Hepatocyte (in vitro differentiated cells): ENCODE results near the gene TECR. TPM values are rescaled to one million over a fixed set of nuclear protein-coding genes. Genes with fewer than 3 reads are reported as not detected.

Experiments
- DNase-seq: peaks from one replicate; pipeline ENCODE4 v3.0.0-alpha.2; 2016; ENCODE audit warnings: low spot score
- H2AFZ ChIP-seq: fragments of 200-600 bp; sonication (generic); 2 replicates; pipeline ENCODE4 v1.6.0; 2016; ENCODE audit warnings: antibody characterized with exemption, mild to moderate bottlenecking
- H3K27ac ChIP-seq: fragments of 200-600 bp; sonication (generic); 2 replicates; pipeline ENCODE4 v1.5.1; 2016; ENCODE audit warnings: mild to moderate bottlenecking
- H3K27me3 ChIP-seq: fragments of 200-600 bp; sonication (generic); 2 replicates; pipeline ENCODE4 v1.6.1; 2016
- H3K36me3 ChIP-seq: fragments of 200-600 bp; sonication (generic); replicated peaks from 2 replicates; pipeline ENCODE4 v1.5.1; 2016; ENCODE audit warnings: low read depth; ENCODE audit not compliant: insufficient read depth
- H3K4me1 ChIP-seq: fragments of 200-600 bp; sonication (generic); 2 replicates; pipeline ENCODE4 v1.5.1; 2016; ENCODE audit warnings: mild to moderate bottlenecking, moderate library complexity; ENCODE audit not compliant: insufficient read depth
- H3K4me2 ChIP-seq: fragments of 200-600 bp; sonication (generic); 2 replicates; pipeline ENCODE4 v1.6.0; 2016
- H3K4me3 ChIP-seq: fragments of 200-600 bp; sonication (generic); 2 replicates; pipeline ENCODE4 v1.5.1; 2016; ENCODE audit warnings: mild to moderate bottlenecking
- H3K79me2 ChIP-seq: fragments of 200-600 bp; sonication (generic); 2 replicates; pipeline ENCODE4 v1.6.0; 2017; ENCODE audit warnings: mild to moderate bottlenecking
- H3K9me2 ChIP-seq: fragments of 200-600 bp; sonication (generic); replicated peaks from 2 replicates; pipeline ENCODE4 v1.6.0; 2017; ENCODE audit warnings: mild to moderate bottlenecking; ENCODE audit not compliant: insufficient read depth
- H3K9me3 ChIP-seq: fragments of 200-600 bp; sonication (generic); 2 replicates; pipeline ENCODE4 v1.5.1; 2016; ENCODE audit warnings: low read depth, mild to moderate bottlenecking
- H4K20me1 ChIP-seq: fragments of 200-600 bp; sonication (generic); 2 replicates; pipeline ENCODE4 v1.6.0; 2016; ENCODE audit warnings: mild to moderate bottlenecking; ENCODE audit not compliant: insufficient read depth, poor library complexity, severe bottlenecking
- EZH2 ChIP-seq: fragments of 200-600 bp; sonication (generic); IDR thresholded peaks from 2 replicates; pipeline ENCODE4 v1.6.1; 2016; ENCODE audit warnings: antibody characterized with exemption, mild to moderate bottlenecking, borderline replicate concordance
- EZH2phosphoT487 ChIP-seq: fragments of 200-600 bp; sonication (generic); IDR thresholded peaks from one replicate; pipeline ENCODE4 v1.6.1; 2018; ENCODE audit warnings: antibody characterized with exemption, mild to moderate bottlenecking, low read depth, moderate library complexity; ENCODE audit not compliant: unreplicated experiment, severe bottlenecking
- WGBS: methylation state at CpG from one replicate; pipeline ENCODE4 v1.1.6; 2016; ENCODE audit warnings: low lambda C conversion rate; ENCODE audit errors: missing lambda C conversion rate; 5-methylcytosine and 5-hydroxymethylcytosine counted together
- microRNA counts: library from miRNA; unstranded; fragments of <30 nt; microRNA quantifications from one replicate; lab custom pipeline; 2017
- microRNA-seq: library from miRNA; unstranded; fragments of <30 nt; microRNA quantifications from one replicate; pipeline ENCODE4, GENCODE V29; 2017
- polyA plus RNA-seq: library from polyadenylated mRNA; unstranded; fragments of >200 nt; fragmentation: Nextera tagmentation; extraction: Ambion mirVana; gene quantifications from 2 replicates; pipeline ENCODE4 v1.2.1, GENCODE V29; 2016
- small RNA-seq: library from RNA; depleted of rRNA; stranded (forward); fragments of <200 nt; gene quantifications from one replicate; pipeline ENCODE3, GENCODE V24; 2014
- total RNA-seq: library from RNA; depleted of rRNA; stranded (reverse); fragments of >200 nt; gene quantifications from 2 replicates; pipeline ENCODE4 v1.2.3, GENCODE V29; 2014
- TF ChIP-seq, protein P1 (sequence below): fragments of 200-600 bp; sonication (generic); IDR thresholded peaks from 2 replicates; pipeline ENCODE4 v1.5.1; 2016; ENCODE audit warnings: antibody characterized with exemption, mild to moderate bottlenecking; ENCODE audit not compliant: poor library complexity

The TECR gene
- total and polyA plus RNA-seq, 2 experiments from 2014 or later = 65.3 to 366 TPM

DNA sequence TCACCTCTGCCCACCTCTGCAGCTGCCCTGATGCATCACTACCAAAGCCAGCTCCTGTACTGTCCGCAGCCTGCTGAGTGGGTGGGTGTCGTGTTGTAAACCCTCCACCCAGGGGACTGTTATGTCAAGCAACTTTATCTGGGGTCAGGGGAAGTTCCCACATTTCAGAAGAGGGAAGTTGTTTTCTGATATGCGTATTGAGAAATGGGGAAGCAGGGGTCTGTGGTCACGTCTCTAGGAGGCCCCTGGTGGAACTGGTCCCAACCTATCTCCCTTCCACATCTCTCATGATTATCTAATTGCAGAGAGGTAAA lies 84.7 kb downstream of the TECR start:
- no peaks in the 10 kb centered on the region for H3K4me1 ChIP-seq
- no peak overlapping the region for H2AFZ ChIP-seq
- no peaks in the 10 kb centered on the region for H3K27me3 ChIP-seq
- H3K9me2 ChIP-seq = no peaks in the 10 kb centered on the region
- no peak overlapping the region for H3K4me2 ChIP-seq
- no peaks in the 10 kb centered on the region for H3K9me3 ChIP-seq
- no peaks in the 10 kb centered on the region for H3K79me2 ChIP-seq
- H3K36me3 ChIP-seq = no peaks in the 10 kb centered on the region
- WGBS = 79% methylated on average over 4 of the region's 4 CpGs
- TF ChIP-seq, protein P1, sequence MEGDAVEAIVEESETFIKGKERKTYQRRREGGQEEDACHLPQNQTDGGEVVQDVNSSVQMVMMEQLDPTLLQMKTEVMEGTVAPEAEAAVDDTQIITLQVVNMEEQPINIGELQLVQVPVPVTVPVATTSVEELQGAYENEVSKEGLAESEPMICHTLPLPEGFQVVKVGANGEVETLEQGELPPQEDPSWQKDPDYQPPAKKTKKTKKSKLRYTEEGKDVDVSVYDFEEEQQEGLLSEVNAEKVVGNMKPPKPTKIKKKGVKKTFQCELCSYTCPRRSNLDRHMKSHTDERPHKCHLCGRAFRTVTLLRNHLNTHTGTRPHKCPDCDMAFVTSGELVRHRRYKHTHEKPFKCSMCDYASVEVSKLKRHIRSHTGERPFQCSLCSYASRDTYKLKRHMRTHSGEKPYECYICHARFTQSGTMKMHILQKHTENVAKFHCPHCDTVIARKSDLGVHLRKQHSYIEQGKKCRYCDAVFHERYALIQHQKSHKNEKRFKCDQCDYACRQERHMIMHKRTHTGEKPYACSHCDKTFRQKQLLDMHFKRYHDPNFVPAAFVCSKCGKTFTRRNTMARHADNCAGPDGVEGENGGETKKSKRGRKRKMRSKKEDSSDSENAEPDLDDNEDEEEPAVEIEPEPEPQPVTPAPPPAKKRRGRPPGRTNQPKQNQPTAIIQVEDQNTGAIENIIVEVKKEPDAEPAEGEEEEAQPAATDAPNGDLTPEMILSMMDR = no peak
- TF ChIP-seq EZH2 (no peak), EZH2phosphoT487 (no peak)
- H4K20me1 ChIP-seq = no peaks in the 10 kb centered on the region
- H3K27ac ChIP-seq = no peak overlapping the region
- no peak for DNase-seq
- H3K4me3 ChIP-seq = no peak overlapping the region

MicroRNAs within 50 kb of the gene (microRNA counts, 767-probe panel; counts per million panel counts)
- microRNA hsa-miR-639 (lab: Ali Mortazavi, UCI) = not detected

Small RNAs within 50 kb of the gene (microRNA-seq; reads per million reads assigned to microRNA genes)
- gene MIR639 = not detected

Small RNAs within 50 kb of the gene (small RNA-seq; reads per million reads assigned to genes)
- not detected for gene RN7SL842P
- not detected for gene SNRPGP15

Other genes starting within 250 kb of the TECR start
- gene ADGRE5, start 148.2 kb upstream of the TECR start, total RNA-seq = 4.5 and 5.0 TPM in 2 replicates
- gene ADGRE5, start 148.2 kb upstream of the TECR start, polyA plus RNA-seq = 7.3 and 13.1 TPM in 2 replicates
- gene DDX39A, start 110.3 kb upstream of the TECR start, total RNA-seq = 51.8 and 79.2 TPM in 2 replicates
- gene DDX39A, start 110.3 kb upstream of the TECR start, polyA plus RNA-seq = 106 and 135 TPM in 2 replicates
- gene PKN1, start 96.3 kb upstream of the TECR start, total RNA-seq = 57.4 and 61.4 TPM in 2 replicates
- gene PKN1, start 96.3 kb upstream of the TECR start, polyA plus RNA-seq = 83.3 and 88.5 TPM in 2 replicates
- 0.60 and 2.8 TPM in 2 replicates for gene PTGER1, start 54.2 kb upstream of the TECR start, total RNA-seq
- 3.5 and 7.6 TPM in 2 replicates for gene PTGER1, start 54.2 kb upstream of the TECR start, polyA plus RNA-seq
- gene GIPC1, start 33.5 kb upstream of the TECR start, total RNA-seq = 102 and 127 TPM in 2 replicates
- 186 and 201 TPM in 2 replicates for gene GIPC1, start 33.5 kb upstream of the TECR start, polyA plus RNA-seq
- 104 and 112 TPM in 2 replicates for gene DNAJB1, start 11.2 kb upstream of the TECR start, total RNA-seq
- gene DNAJB1, start 11.2 kb upstream of the TECR start, polyA plus RNA-seq = 179 and 185 TPM in 2 replicates
- gene NDUFB7, start 42.5 kb downstream of the TECR start, total RNA-seq = 201 and 226 TPM in 2 replicates
- 354 and 442 TPM in 2 replicates for gene NDUFB7, start 42.5 kb downstream of the TECR start, polyA plus RNA-seq
- gene CLEC17A, start 53.5 kb downstream of the TECR start, total RNA-seq = not detected in 2 replicates
- not detected in 2 replicates for gene CLEC17A, start 53.5 kb downstream of the TECR start, polyA plus RNA-seq
- not detected in 2 replicates for gene ADGRE3, start 145.2 kb downstream of the TECR start, total RNA-seq
- gene ADGRE3, start 145.2 kb downstream of the TECR start, polyA plus RNA-seq = not detected in 2 replicates
- gene ZNF333, start 160.5 kb downstream of the TECR start, total RNA-seq = 15.7 and 21.9 TPM in 2 replicates
- gene ZNF333, start 160.5 kb downstream of the TECR start, polyA plus RNA-seq = 7.1 TPM in 2 replicates
- 0.16 and 0.57 TPM in 2 replicates for gene ADGRE2, start 249.0 kb downstream of the TECR start, total RNA-seq
- gene ADGRE2, start 249.0 kb downstream of the TECR start, polyA plus RNA-seq = 2.1 and 3.2 TPM in 2 replicates